Loucy (cell line): Measurements from ENCODE around the gene TMEM169.

Experiments
- H2AFZ ChIP-seq: fragments of 200-600 bp; sonication (generic); 2 replicates; pipeline ENCODE4 v1.6.0; 2016; ENCODE audit warnings: antibody characterized with exemption, mild to moderate bottlenecking, low read length, moderate library complexity
- H3F3A ChIP-seq: fragments of 200-600 bp; 2 replicates; pipeline ENCODE4 v1.6.0; 2016; ENCODE audit warnings: antibody characterized with exemption, low read depth, mild to moderate bottlenecking
- H3K27me3 ChIP-seq: fragments of 200-600 bp; sonication (generic); 2 replicates; pipeline ENCODE4 v1.6.1; 2014; ENCODE audit warnings: low read length, mild to moderate bottlenecking; ENCODE audit not compliant: insufficient read depth, poor library complexity, severe bottlenecking
- H3K36me3 ChIP-seq: fragments of 200-600 bp; sonication (generic); 2 replicates; pipeline ENCODE4 v1.6.1; 2016; ENCODE audit warnings: low read length; ENCODE audit not compliant: insufficient read depth
- H3K4me1 ChIP-seq: fragments of 200-600 bp; sonication (generic); 2 replicates; pipeline ENCODE4 v1.5.1; 2014; ENCODE audit warnings: low read length, mild to moderate bottlenecking; ENCODE audit not compliant: insufficient read depth, poor library complexity, severe bottlenecking
- H3K4me2 ChIP-seq: fragments of 200-600 bp; sonication (generic); 2 replicates; pipeline ENCODE4 v1.6.0; 2014; ENCODE audit warnings: antibody characterized with exemption, low read length, low read depth, mild to moderate bottlenecking; ENCODE audit not compliant: poor library complexity, severe bottlenecking
- H3K4me3 ChIP-seq: fragments of 200-600 bp; sonication (generic); 2 replicates; pipeline ENCODE4 v1.5.1; 2014; ENCODE audit warnings: low read length, mild to moderate bottlenecking, mixed read lengths; ENCODE audit not compliant: poor library complexity, severe bottlenecking
- H3K79me2 ChIP-seq: fragments of 200-600 bp; sonication (generic); 2 replicates; pipeline ENCODE4 v1.6.1; 2014; ENCODE audit warnings: low read length; ENCODE audit not compliant: insufficient read depth
- H3K9ac ChIP-seq: fragments of 200-600 bp; sonication (generic); 2 replicates; pipeline ENCODE4 v1.6.0; 2014; ENCODE audit warnings: mild to moderate bottlenecking, low read depth, low read length, moderate library complexity; ENCODE audit not compliant: poor library complexity, severe bottlenecking
- H3K9me2 ChIP-seq: fragments of 200-600 bp; sonication (generic); replicated peaks from 2 replicates; pipeline ENCODE4 v1.6.1; 2016; ENCODE audit warnings: low read depth, low read length, mixed read lengths
- H3K9me3 ChIP-seq: fragments of 200-600 bp; sonication (generic); 2 replicates; pipeline ENCODE4 v1.6.1; 2014; ENCODE audit warnings: mild to moderate bottlenecking, antibody characterized with exemption, low read length, low read depth; ENCODE audit not compliant: insufficient read depth
- H4K20me1 ChIP-seq: fragments of 200-600 bp; sonication (generic); 2 replicates; pipeline ENCODE4 v1.6.0; 2014; ENCODE audit warnings: antibody characterized with exemption, low read length, mild to moderate bottlenecking; ENCODE audit not compliant: insufficient read depth, poor library complexity, severe bottlenecking
- CTCF ChIP-seq: fragments of 200-600 bp; sonication (generic); conservative IDR thresholded peaks from 2 replicates; pipeline ENCODE4 v1.5.1; 2014; ENCODE audit warnings: mild to moderate bottlenecking, antibody characterized with exemption, low read length
- EZH2phosphoT487 ChIP-seq: fragments of 200-600 bp; IDR thresholded peaks from 2 replicates; pipeline ENCODE4 v1.6.1; 2018; ENCODE audit warnings: antibody characterized with exemption, mild to moderate bottlenecking, moderate library complexity, borderline replicate concordance

TMEM169 gene

GRCh38 chr2:216071111-216071851 lies 10.4 kb upstream of the TMEM169 start:
- Histone ChIP-seq H3K79me2 (no peaks in the 10 kb centered on the region), H3K36me3 (no peaks in the 10 kb centered on the region), H3K9ac (no peak overlapping the region), H3K4me1 (peaks cover 15% of the 10 kb centered on the region), H3K4me2 (no peak overlapping the region), H3K9me2 (no peaks in the 10 kb centered on the region), H2AFZ (no peak overlapping the region), H3K4me3 (no peak overlapping the region), H3F3A (0 out of 2 replicates have a peak, but pooled peaks cover 4% of the 10 kb centered on the region), H4K20me1 (no peaks in the 10 kb centered on the region), H3K9me3 (no peaks in the 10 kb centered on the region), H3K27me3 (no peaks in the 10 kb centered on the region)
- TF ChIP-seq CTCF (no peak), EZH2phosphoT487 (no peak)

GRCh38 chr2:216072473-216072872 lies 9.2 kb upstream of the TMEM169 start:
- Histone ChIP-seq H3K27me3 (no peaks in the 10 kb centered on the region), H4K20me1 (no peaks in the 10 kb centered on the region), H3K9me2 (no peaks in the 10 kb centered on the region), H3F3A (0 out of 2 replicates have a peak, but pooled peaks cover 4% of the 10 kb centered on the region), H3K9ac (no peak overlapping the region), H3K9me3 (no peaks in the 10 kb centered on the region), H3K4me1 (peaks cover 15% of the 10 kb centered on the region), H2AFZ (no peak overlapping the region), H3K36me3 (no peaks in the 10 kb centered on the region), H3K4me2 (no peak overlapping the region), H3K79me2 (no peaks in the 10 kb centered on the region), H3K4me3 (no peak overlapping the region)
- TF ChIP-seq EZH2phosphoT487, result no peak

- Histone ChIP-seq H3K9me2 (no peaks in the 10 kb centered on the region), H3K36me3 (no peaks in the 10 kb centered on the region), H3K4me1 (peaks cover 12% of the 10 kb centered on the region)
Measured at GRCh38 chr2:216073773-216074172, 7.9 kb upstream of the TMEM169 start.

More at GRCh38 chr2:216073773-216074172, 7.9 kb upstream of the TMEM169 start:
- H3F3A ChIP-seq, result 0 out of 2 replicates have a peak, but pooled peaks cover 4% of the 10 kb centered on the region
- no peak overlapping the region for H3K4me2 ChIP-seq
- TF ChIP-seq CTCF (no peak), EZH2phosphoT487 (no peak)
- H3K9ac ChIP-seq, result no peak overlapping the region
- H3K9me3 ChIP-seq, result no peaks in the 10 kb centered on the region
- H3K27me3 ChIP-seq, result no peaks in the 10 kb centered on the region
- no peaks in the 10 kb centered on the region for H4K20me1 ChIP-seq
- H3K79me2 ChIP-seq, result no peaks in the 10 kb centered on the region
- no peak overlapping the region for H3K4me3 ChIP-seq
- no peak overlapping the region for H2AFZ ChIP-seq
